Activated naive CD8-positive, alpha-beta T cell treated with anti-CD3 and anti-CD28 coated beads, Interleukin-2, amount 50 U/mL, for 24 hours (primary cell): ENCODE results near the gene CD160.
A peak's percentile ranks its signal among the peaks of the same experiment; 100 is the strongest.
"Not testable (repeated sequence)": the region's sequence is repeated elsewhere in the genome, so short reads cannot be mapped to it uniquely, and the experiment has no call there.

Source experiments
- ATAC-seq: fragments of 150-1000 bp; cut with Tn5 transposase; one replicate; pipeline ENCODE4 v1.10.0; 2021
- DNase-seq: peaks from one replicate; pipeline ENCODE4 v3.0.0; 2021
- H3K27ac Mint-ChIP-seq: one replicate; pipeline ENCODE4 v1.8.0; 2021; ENCODE audit warnings: mild to moderate bottlenecking, mixed read lengths
- H3K27me3 Mint-ChIP-seq: one replicate; pipeline ENCODE4 v1.8.0; 2021; ENCODE audit warnings: mixed read lengths
- H3K36me3 Mint-ChIP-seq: one replicate; pipeline ENCODE4 v1.8.0; 2021; ENCODE audit warnings: low read depth, mixed read lengths
- H3K4me1 Mint-ChIP-seq: one replicate; pipeline ENCODE4 v1.8.0; 2021; ENCODE audit warnings: mixed read lengths
- H3K4me3 Mint-ChIP-seq: one replicate; pipeline ENCODE4 v1.8.0; 2021; ENCODE audit warnings: mild to moderate bottlenecking, moderate library complexity, mixed read lengths
- H3K9me3 Mint-ChIP-seq: one replicate; pipeline ENCODE4 v1.8.0; 2021; ENCODE audit warnings: mixed read lengths

Gene CD160

GRCh38 chr1:145719230-145720079, at the start of gene CD160:
Gene CD160, plus strand, starts transcription at chr1:145719499. Its CDS starts 8,829 bp downstream, at chr1:145728328.
- Mint-ChIP-seq H3K36me3 (no peaks in the 10 kb centered on the region), H3K27ac (peak within 1 kb of the TSS; percentile 79), H3K4me3 (peak within 1 kb of the TSS; percentile 78), H3K9me3 (no peaks in the 10 kb centered on the region), H3K27me3 (peaks cover 9% of the 10 kb centered on the region), H3K4me1 (peaks cover 33% of the 10 kb centered on the region)
- peak; percentile 25 for DNase-seq
- peak; percentile 76 for ATAC-seq

GRCh38 chr1:145670995-145671745, 48.1 kb upstream of the CD160 start:
- Mint-ChIP-seq H3K27ac (peak overlapping the region; percentile 78), H3K36me3 (peaks cover 18% of the 10 kb centered on the region), H3K4me1 (peaks cover 35% of the 10 kb centered on the region)
- not testable (repeated sequence) for H3K27me3 Mint-ChIP-seq, ATAC-seq, DNase-seq, H3K9me3 Mint-ChIP-seq, H3K4me3 Mint-ChIP-seq

- not testable (repeated sequence) for H3K27ac Mint-ChIP-seq, ATAC-seq, DNase-seq, H3K9me3 Mint-ChIP-seq, H3K4me3 Mint-ChIP-seq, H3K27me3 Mint-ChIP-seq
- Mint-ChIP-seq H3K36me3 (peaks cover 12% of the 10 kb centered on the region), H3K4me1 (peaks cover 33% of the 10 kb centered on the region)
Observed at GRCh38 chr1:145673217-145673616, 46.1 kb upstream of the CD160 start.

- H3K36me3 Mint-ChIP-seq, DNase-seq, ATAC-seq, H3K9me3 Mint-ChIP-seq, H3K27me3 Mint-ChIP-seq, H3K4me3 Mint-ChIP-seq, H3K27ac Mint-ChIP-seq: not testable (repeated sequence)
- H3K4me1 Mint-ChIP-seq, result peaks cover 15% of the 10 kb centered on the region
Observed at GRCh38 chr1:145684858-145685257, 34.4 kb upstream of the CD160 start.

GRCh38 chr1:145686078-145686477, 33.2 kb upstream of the CD160 start:
- H3K4me1 Mint-ChIP-seq, result peaks cover 27% of the 10 kb centered on the region
- not testable (repeated sequence) for H3K36me3 Mint-ChIP-seq, H3K4me3 Mint-ChIP-seq, H3K27ac Mint-ChIP-seq, H3K9me3 Mint-ChIP-seq, ATAC-seq, DNase-seq, H3K27me3 Mint-ChIP-seq

GRCh38 chr1:145688328-145688727, 31.0 kb upstream of the CD160 start:
- ATAC-seq (no peak), DNase-seq (no peak)
- no peak overlapping the region for H3K4me3 Mint-ChIP-seq
- no peaks in the 10 kb centered on the region for H3K27me3 Mint-ChIP-seq
- H3K27ac Mint-ChIP-seq, result no peak overlapping the region
- H3K9me3 Mint-ChIP-seq, result no peaks in the 10 kb centered on the region
- peaks cover 31% of the 10 kb centered on the region for H3K4me1 Mint-ChIP-seq
- peaks cover 3% of the 10 kb centered on the region for H3K36me3 Mint-ChIP-seq

- Mint-ChIP-seq H3K4me1 (peaks cover 31% of the 10 kb centered on the region), H3K9me3 (no peaks in the 10 kb centered on the region), H3K36me3 (peaks cover 3% of the 10 kb centered on the region), H3K27ac (no peak overlapping the region), H3K27me3 (no peaks in the 10 kb centered on the region), H3K4me3 (no peak overlapping the region)
- ATAC-seq (no peak), DNase-seq (no peak)
Observed at GRCh38 chr1:145688924-145689323, 30.4 kb upstream of the CD160 start.

- H3K4me1 Mint-ChIP-seq, result peaks cover 31% of the 10 kb centered on the region
- DNase-seq, result no peak
- H3K36me3 Mint-ChIP-seq, result peaks cover 3% of the 10 kb centered on the region
- no peak for ATAC-seq
- H3K4me3 Mint-ChIP-seq, result no peak overlapping the region
- H3K27me3 Mint-ChIP-seq, result no peaks in the 10 kb centered on the region
- no peaks in the 10 kb centered on the region for H3K9me3 Mint-ChIP-seq
- H3K27ac Mint-ChIP-seq, result peak overlapping the region; percentile 67
Observed at GRCh38 chr1:145689922-145690321, 29.4 kb upstream of the CD160 start.

GRCh38 chr1:145690587-145691558, 28.4 kb upstream of the CD160 start:
- Mint-ChIP-seq H3K9me3 (no peaks in the 10 kb centered on the region), H3K27ac (peak overlapping the region; percentile 67), H3K4me3 (peak overlapping the region; percentile 8), H3K36me3 (peaks cover 3% of the 10 kb centered on the region), H3K27me3 (no peaks in the 10 kb centered on the region), H3K4me1 (peaks cover 31% of the 10 kb centered on the region)
- DNase-seq (peak; percentile 31), ATAC-seq (peak; percentile 99)

GRCh38 chr1:145692785-145693443, 26.4 kb upstream of the CD160 start:
- ATAC-seq (no peak), DNase-seq (no peak)
- no peaks in the 10 kb centered on the region for H3K27me3 Mint-ChIP-seq
- H3K9me3 Mint-ChIP-seq, result no peaks in the 10 kb centered on the region
- peaks cover 31% of the 10 kb centered on the region for H3K4me1 Mint-ChIP-seq
- H3K36me3 Mint-ChIP-seq, result peaks cover 3% of the 10 kb centered on the region
- H3K4me3 Mint-ChIP-seq, result no peak overlapping the region
- H3K27ac Mint-ChIP-seq, result no peak overlapping the region

GRCh38 chr1:145695821-145696629, 23.3 kb upstream of the CD160 start:
- peaks cover 4% of the 10 kb centered on the region for H3K4me1 Mint-ChIP-seq
- no peak overlapping the region for H3K4me3 Mint-ChIP-seq
- H3K27me3 Mint-ChIP-seq, result no peaks in the 10 kb centered on the region
- no peak for ATAC-seq
- DNase-seq, result no peak
- no peaks in the 10 kb centered on the region for H3K36me3 Mint-ChIP-seq
- no peaks in the 10 kb centered on the region for H3K9me3 Mint-ChIP-seq
- H3K27ac Mint-ChIP-seq, result no peak overlapping the region

GRCh38 chr1:145696630-145696960, 22.7 kb upstream of the CD160 start:
- Mint-ChIP-seq H3K36me3 (no peaks in the 10 kb centered on the region), H3K4me3 (no peak overlapping the region), H3K4me1 (no peaks in the 10 kb centered on the region), H3K9me3 (no peaks in the 10 kb centered on the region), H3K27me3 (no peaks in the 10 kb centered on the region), H3K27ac (no peak overlapping the region)
- ATAC-seq (no peak), DNase-seq (no peak)

GRCh38 chr1:145701306-145701862, 17.9 kb upstream of the CD160 start:
- ATAC-seq, result no peak

More at GRCh38 chr1:145701306-145701862, 17.9 kb upstream of the CD160 start:
- no peak overlapping the region for H3K4me3 Mint-ChIP-seq
- no peaks in the 10 kb centered on the region for H3K9me3 Mint-ChIP-seq
- H3K36me3 Mint-ChIP-seq, result no peaks in the 10 kb centered on the region
- DNase-seq, result no peak
- no peaks in the 10 kb centered on the region for H3K27me3 Mint-ChIP-seq
- no peak overlapping the region for H3K27ac Mint-ChIP-seq
- H3K4me1 Mint-ChIP-seq, result no peaks in the 10 kb centered on the region
